Erythroblast (primary cell): ENCODE measurements around the gene TLE2.

Experiments used
- GATA1 ChIP-seq: IDR thresholded peaks from 2 replicates; pipeline ENCODE4 v1.6.1; 2011; ENCODE audit warnings: low read depth, mild to moderate bottlenecking, control low read depth, low read length, moderate library complexity
- POLR2A ChIP-seq: IDR thresholded peaks from 2 replicates; pipeline ENCODE4 v1.6.1; 2011; ENCODE audit warnings: mild to moderate bottlenecking, low read length

DNA sequence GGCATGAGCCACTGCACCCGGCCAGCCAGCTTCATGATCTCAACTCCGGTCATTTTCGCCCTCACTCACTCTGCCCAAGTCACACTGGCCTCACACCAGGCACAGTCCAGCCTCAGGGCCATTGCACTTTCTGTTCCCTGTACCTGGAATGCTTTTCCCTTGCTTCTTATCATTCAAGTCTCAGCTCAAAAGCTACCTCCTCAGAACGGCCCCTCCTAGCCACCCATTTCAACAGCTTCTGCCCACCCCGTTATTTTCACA is 2.5 kb upstream of the TLE2 start:
- TF ChIP-seq POLR2A (no peak), GATA1 (no peak)
